Aorta (tissue), 5 donors: Measurements from ENCODE around the gene KIAA0319L. TPM values are rescaled to one million over a fixed set of nuclear protein-coding genes. Genes with fewer than 3 reads are reported as not detected.
A peak's percentile ranks its signal among the peaks of the same experiment; 100 is the strongest.

Experiments used
- ATAC-seq: fragments of 200-7000 bp; cut with Tn5 transposase; one replicate; pipeline ENCODE4 v1.9.1; 2022; ENCODE audit warnings: moderate library complexity; ENCODE audit not compliant: low FRiP score
- DNase-seq, 2 donors: peaks; one replicate each; pipeline ENCODE4 v3.0.0-alpha.2; 2020
- H3K27ac ChIP-seq, 2 donors: one replicate each; pipeline ENCODE4 v1.5.1; 2013; ENCODE audit warnings: low read length in 2 of 2, mild to moderate bottlenecking in 2 of 2, moderate library complexity in 2 of 2, control low read depth in 1 of 2, inconsistent platforms in 1 of 2, low read depth in 1 of 2
- H3K27me3 ChIP-seq, 2 donors: one replicate each; pipeline ENCODE4 v1.6.1; 2013; ENCODE audit warnings: control low read depth in 1 of 2, low read length in 1 of 2, mild to moderate bottlenecking in 1 of 2, moderate library complexity in 1 of 2; ENCODE audit not compliant: insufficient read depth in 2 of 2, control insufficient read depth in 1 of 2
- H3K36me3 ChIP-seq, 2 donors: one replicate each; pipeline ENCODE4 v1.6.1; 2013; ENCODE audit warnings: control low read depth in 1 of 2, low read length in 1 of 2, mild to moderate bottlenecking in 1 of 2; ENCODE audit not compliant: insufficient read depth in 2 of 2, control insufficient read depth in 1 of 2
- H3K4me1 ChIP-seq, 2 donors: one replicate each; pipeline ENCODE4 v1.6.1; 2013; ENCODE audit warnings: low read length in 2 of 2, control low read depth in 1 of 2, mild to moderate bottlenecking in 1 of 2, moderate library complexity in 1 of 2; ENCODE audit not compliant: insufficient read depth in 2 of 2, control insufficient read depth in 1 of 2
- H3K4me3 ChIP-seq, 2 donors: one replicate each; pipeline ENCODE4 v1.5.1; 2013; ENCODE audit warnings: low read length in 2 of 2, control low read depth in 1 of 2, mild to moderate bottlenecking in 1 of 2
- H3K9me3 ChIP-seq: one replicate; pipeline ENCODE4 v1.6.1; 2013; ENCODE audit warnings: mild to moderate bottlenecking, low read length; ENCODE audit not compliant: control insufficient read depth
- WGBS, 2 donors: extraction: QIAGEN DNeasy Blood & Tissue Kit; methylation state at CpG; one replicate each; pipeline ENCODE4 v1.1.7; 2013; 5-methylcytosine and 5-hydroxymethylcytosine counted together
- intact Hi-C, 2 donors: fragments of 100-400 bp; cut with DNase I; formaldehyde crosslinking; loops; one replicate each; pipeline versions ENCODE4 v1.14.2 to v1.15.0; 2022
- polyA plus RNA-seq, 2 donors: library from polyadenylated mRNA; stranded (reverse); fragments of 200-250 nt; gene quantifications; one replicate each; pipeline ENCODE4 v1.2.3, GENCODE V29; 2013
- total RNA-seq, 2 donors: library from RNA; stranded (reverse); fragmentation: NEBNext Ultra II Directional; extraction: Animal tissue kit (Norgen Biotek cat#: 25700); gene quantifications; one replicate each; pipeline ENCODE4 v1.2.1, GENCODE V29; 2021
- donor health status: healthy with polysubstance abuse.
- donor health status: Bipolar disorder and iron deficiency.
- donor health status: DM: no; HTN: no; CAD: no.
- donor health status: DM: no; HTN: no; CAD: no.
- donor health status: DM: yes; HTN: yes; CAD: no.

Gene KIAA0319L
- total and polyA plus RNA-seq, 4 donors, result 8.3 to 58.6 (median 37.6) TPM

- no peaks in the 10 kb centered on the region for H3K27me3 ChIP-seq
- H3K36me3 ChIP-seq, result no peaks in the 10 kb centered on the region
- intact Hi-C loops, result no loop called here
- DNase-seq (no peak), ATAC-seq (no peak)
- 96% methylated on average over 5 of the region's 5 CpGs for WGBS, 2 donors
- no peaks in the 10 kb centered on the region for H3K4me1 ChIP-seq
- no peak overlapping the region for H3K4me3 ChIP-seq
- no peak overlapping the region for H3K27ac ChIP-seq
- no peaks in the 10 kb centered on the region for H3K9me3 ChIP-seq
Measured at GRCh38 chr1:35575416-35575958, 18.3 kb upstream of the KIAA0319L start.

GRCh38 chr1:35574655-35575415 lies 17.6 kb upstream of the KIAA0319L start:
- intact Hi-C loops, result no loop called here

GRCh38 chr1:35574125-35574654 lies 17.0 kb upstream of the KIAA0319L start:
- intact Hi-C loops, result no loop called here
- ATAC-seq, result no peak
- 62 to 71% methylated on average over 36 to 48 of the region's 48 CpGs for WGBS, 2 donors
- no peaks in the 10 kb centered on the region for H3K36me3 ChIP-seq
- no peak overlapping the region for H3K27ac ChIP-seq
- H3K4me1 ChIP-seq, result no peaks in the 10 kb centered on the region
- no peaks in the 10 kb centered on the region for H3K27me3 ChIP-seq
- H3K9me3 ChIP-seq, result no peaks in the 10 kb centered on the region
- DNase-seq, result peak in 1 of 2 donors; percentile 68
- no peak overlapping the region for H3K4me3 ChIP-seq

More at GRCh38 chr1:35574655-35575415, 17.6 kb upstream of the KIAA0319L start:
- peak in 1 of 2 donors; percentile 64 for DNase-seq
- WGBS, 2 donors, result 94% methylated on average over 30 of the region's 30 CpGs
- no peak for ATAC-seq
- Histone ChIP-seq H3K27me3 (no peaks in the 10 kb centered on the region), H3K4me1 (no peaks in the 10 kb centered on the region), H3K27ac (no peak overlapping the region), H3K9me3 (no peaks in the 10 kb centered on the region), H3K36me3 (no peaks in the 10 kb centered on the region), H3K4me3 (no peak overlapping the region)

GRCh38 chr1:35573198-35574124 lies 16.3 kb upstream of the KIAA0319L start, which contains the start of gene TFAP2E:
Gene TFAP2E, plus strand, starts transcription at chr1:35573314. Its CDS starts 264 bp downstream, at chr1:35573578.
- Histone ChIP-seq H3K27ac (no peak within 1 kb of the TSS), H3K9me3 (no peaks in the 10 kb centered on the region), H3K4me3 (peak within 1 kb of the TSS in 1 of 2 donors; percentile 10), H3K27me3 (no peaks in the 10 kb centered on the region), H3K4me1 (no peaks in the 10 kb centered on the region), H3K36me3 (no peaks in the 10 kb centered on the region)
- 9% methylated on average over 82 to 95 of the region's 95 CpGs for WGBS, 2 donors
- DNase-seq (peak; percentile 61 to 86), ATAC-seq (peak; percentile 2)
- intact Hi-C loops, result no loop called here

- DNase-seq (no peak), ATAC-seq (no peak)
- Histone ChIP-seq H3K4me1 (no peaks in the 10 kb centered on the region), H3K9me3 (no peaks in the 10 kb centered on the region), H3K27me3 (no peaks in the 10 kb centered on the region), H3K27ac (no peak overlapping the region), H3K36me3 (no peaks in the 10 kb centered on the region), H3K4me3 (no peak overlapping the region)
- intact Hi-C loops, result no loop called here
- WGBS, 2 donors, result 86 to 90% methylated on average over 2 of the region's 2 CpGs
Measured at GRCh38 chr1:35572296-35572695, 15.1 kb upstream of the KIAA0319L start.

GRCh38 chr1:35571263-35571662 lies 14.1 kb upstream of the KIAA0319L start:
- H3K27ac ChIP-seq, result no peak overlapping the region
- no peak overlapping the region for H3K4me3 ChIP-seq
- ATAC-seq, result no peak
- DNase-seq, result no peak
- H3K27me3 ChIP-seq, result no peaks in the 10 kb centered on the region
- intact Hi-C loops, result no loop called here
- 95 to 99% methylated on average over 8 of the region's 8 CpGs for WGBS, 2 donors
- no peaks in the 10 kb centered on the region for H3K36me3 ChIP-seq
- no peaks in the 10 kb centered on the region for H3K9me3 ChIP-seq
- H3K4me1 ChIP-seq, result no peaks in the 10 kb centered on the region

GRCh38 chr1:35570589-35571137 lies 13.5 kb upstream of the KIAA0319L start:
- no peaks in the 10 kb centered on the region for H3K9me3 ChIP-seq
- intact Hi-C loops, result no loop called here

DNA sequence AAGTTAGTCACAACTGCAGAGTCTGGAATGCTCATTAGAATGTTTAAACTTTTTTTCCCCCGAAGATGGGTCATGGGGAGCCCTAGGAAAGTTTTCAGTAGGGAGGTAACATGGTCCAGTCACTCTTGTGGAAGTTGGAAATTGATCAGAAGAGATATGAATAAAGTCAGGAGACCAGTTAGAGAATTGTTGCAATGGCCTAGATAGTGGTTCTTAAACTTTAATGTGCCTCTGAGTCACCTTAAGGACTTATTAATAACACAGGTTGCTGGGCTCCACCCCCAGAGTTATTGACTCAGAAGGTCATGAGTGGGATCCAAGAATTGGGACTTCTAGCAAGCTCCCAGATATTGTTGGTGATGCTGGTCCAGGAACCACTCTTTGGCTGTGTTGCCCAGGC lies 12.7 kb upstream of the KIAA0319L start:
- ATAC-seq (no peak), DNase-seq (no peak)
- WGBS, 2 donors, result 97 to 98% methylated on average over 1 of the region's 1 CpG
- Histone ChIP-seq H3K36me3 (no peaks in the 10 kb centered on the region), H3K4me3 (no peak overlapping the region), H3K4me1 (no peaks in the 10 kb centered on the region), H3K27me3 (no peaks in the 10 kb centered on the region), H3K9me3 (no peaks in the 10 kb centered on the region), H3K27ac (no peak overlapping the region)
- intact Hi-C loops, result loop anchor here (2.0 to 10.0 kb wide), 4 partner anchors 157 to 375 kb away; partner anchors contain the start of gene SFPQ (in 1 of the 2)

More at GRCh38 chr1:35570589-35571137, 13.5 kb upstream of the KIAA0319L start:
- Histone ChIP-seq H3K27ac (no peak overlapping the region), H3K27me3 (no peaks in the 10 kb centered on the region), H3K36me3 (no peaks in the 10 kb centered on the region), H3K4me3 (no peak overlapping the region), H3K4me1 (no peaks in the 10 kb centered on the region)
- 91 to 93% methylated on average over 10 of the region's 10 CpGs for WGBS, 2 donors
- DNase-seq (no peak), ATAC-seq (no peak)
